GM12878 (cell line): ENCODE data around the gene CYP8B1. TPM values are rescaled to one million over a fixed set of nuclear protein-coding genes. Genes with fewer than 3 reads are reported as not detected.

ENCODE experiments used
- ATAC-seq: fragments of 200-7000 bp; cut with Tn5 transposase; 3 replicates; pipeline ENCODE4 v1.9.1; 2020; ENCODE audit warnings: mild to moderate bottlenecking, moderate library complexity
- BruUV-seq: library from RNA; stranded (reverse); fragments of 400-500 nt; replicated peaks from 2 replicates; lab custom pipeline; 2021; lab: Mats Ljungman, UMichigan
- CTCF ChIA-PET: fragments of 300-600 bp; sonication (Branson Sonifier 250); formaldehyde crosslinking; extraction: SDS; loops from one replicate; lab custom pipeline; 2021; ENCODE audit warnings: inconsistent platforms; lab: Yijun Ruan, JAX
- POLR2A ChIA-PET: fragments of 350-600 bp; formaldehyde crosslinking; extraction: SDS; loops from one replicate; lab custom pipeline; 2021; ENCODE audit warnings: inconsistent platforms; lab: Charles Lee
- RAD21 ChIA-PET: fragments of 300-600 bp; sonication (Branson Sonifier 250); formaldehyde crosslinking; loops from one replicate; lab custom pipeline; 2023; ENCODE audit warnings: antibody characterized with exemption; ENCODE audit not compliant: unreplicated experiment; lab: Charles Lee
- SMC1A ChIA-PET: fragments of 300-600 bp; sonication (Branson Sonifier 250); formaldehyde crosslinking; loops from one replicate; lab custom pipeline; 2023; ENCODE audit not compliant: unreplicated experiment, uncharacterized antibody; lab: Charles Lee
- DNase-seq: peaks from one replicate; pipeline ENCODE4 v3.0.0-alpha.2; 2011; ENCODE audit warnings: low read depth, low spot score
- FAIRE-seq: peaks from 3 replicates; lab custom pipeline; 2011; peaks lifted over from hg19 to GRCh38; lab: Jason Lieb, UNC
- H2AFZ ChIP-seq: 2 replicates; pipeline ENCODE4 v1.6.0; 2011; ENCODE audit warnings: low read depth, low read length, control low read depth; ENCODE audit not compliant: control insufficient read depth
- H3K27ac ChIP-seq: 2 replicates; pipeline ENCODE4 v1.5.1; 2011; ENCODE audit warnings: control low read depth; ENCODE audit not compliant: control insufficient read depth, insufficient read depth
- H3K27me3 ChIP-seq, 2 experiments: replicated peaks in 1 of 2; 2 replicates each; pipeline versions ENCODE4 v1.6.0 to v1.6.1; 2011; ENCODE audit warnings: low read length in 1 of 2; ENCODE audit not compliant: control insufficient read depth in 2 of 2, insufficient read depth in 2 of 2
- H3K36me3 ChIP-seq, 2 experiments: 2 replicates each; pipeline ENCODE4 v1.5.1; 2011; ENCODE audit warnings: low read length in 1 of 2; ENCODE audit not compliant: control insufficient read depth in 2 of 2, insufficient read depth in 2 of 2
- H3K4me1 ChIP-seq: 2 replicates; pipeline ENCODE4 v1.6.1; 2011; ENCODE audit warnings: mild to moderate bottlenecking, low read length, moderate library complexity, mixed read lengths; ENCODE audit not compliant: control insufficient read depth, insufficient read depth
- H3K4me2 ChIP-seq: 2 replicates; pipeline ENCODE4 v1.6.0; 2011; ENCODE audit warnings: control low read depth; ENCODE audit not compliant: control insufficient read depth, insufficient read depth
- H3K4me3 ChIP-seq: fragments of 200-600 bp; sonication (generic); 2 replicates; pipeline ENCODE4 v1.5.1; 2016
- H3K79me2 ChIP-seq: 2 replicates; pipeline ENCODE4 v1.6.0; 2011; ENCODE audit warnings: low read length; ENCODE audit not compliant: control insufficient read depth, insufficient read depth
- H3K9ac ChIP-seq: 2 replicates; pipeline ENCODE4 v1.8.0; 2011; ENCODE audit warnings: low read length, control low read depth, mixed read lengths; ENCODE audit not compliant: control insufficient read depth, insufficient read depth
- H3K9me3 ChIP-seq: replicated peaks from 3 replicates; pipeline ENCODE4 v1.5.1; 2011; ENCODE audit warnings: mild to moderate bottlenecking, low read length; ENCODE audit not compliant: control insufficient read depth, insufficient read depth
- H4K20me1 ChIP-seq: 2 replicates; pipeline ENCODE4 v1.6.0; 2011; ENCODE audit not compliant: control insufficient read depth, insufficient read depth
- BMI1 ChIP-seq: fragments of 450-650 bp; IDR thresholded peaks from 2 replicates; pipeline ENCODE4 v1.6.1; 2016; ENCODE audit warnings: mild to moderate bottlenecking, moderate library complexity, borderline replicate concordance
- CHD2 ChIP-seq: IDR thresholded peaks from 2 replicates; pipeline ENCODE4 v1.6.1; 2011; ENCODE audit warnings: low read depth, low read length, improper control_type of control experiment, borderline replicate concordance
- CREB1 ChIP-seq: IDR thresholded peaks from 2 replicates; pipeline ENCODE4 v1.6.1; 2012; ENCODE audit warnings: low read depth, mild to moderate bottlenecking, inconsistent platforms
- ETV6 ChIP-seq, 2 experiments: fragments of 450-650 bp in 1 of 2; IDR thresholded peaks in 1 of 2; conservative IDR thresholded peaks in 1 of 2; 2 replicates each; pipeline ENCODE4 v1.6.1; 2014; ENCODE audit warnings: antibody characterized with exemption in 1 of 2, borderline replicate concordance in 1 of 2, low read depth in 1 of 2, mild to moderate bottlenecking in 1 of 2, moderate library complexity in 1 of 2
- GABPA ChIP-seq: IDR thresholded peaks from 2 replicates; pipeline ENCODE4 v1.6.1; 2014; ENCODE audit warnings: antibody characterized with exemption, low read depth, mild to moderate bottlenecking, inconsistent platforms
- HCFC1 ChIP-seq: fragments of 150-350 bp; IDR thresholded peaks from 2 replicates; pipeline ENCODE4 v1.6.1; 2014; ENCODE audit warnings: low read length
- JUNB ChIP-seq: IDR thresholded peaks from 2 replicates; pipeline ENCODE4 v1.6.1; 2016; ENCODE audit warnings: antibody characterized with exemption, mild to moderate bottlenecking
- KDM1A ChIP-seq: fragments of 200-600 bp; sonication (generic); IDR thresholded peaks from 2 replicates; pipeline ENCODE4 v1.6.1; 2016; ENCODE audit warnings: borderline replicate concordance
- RCOR1 ChIP-seq: conservative IDR thresholded peaks from 2 replicates; pipeline ENCODE4 v1.6.1; 2012; ENCODE audit warnings: low read depth, low read length, improper control_type of control experiment
- SMAD5 ChIP-seq: IDR thresholded peaks from 2 replicates; pipeline ENCODE4 v1.6.1; 2016; ENCODE audit warnings: antibody characterized with exemption, low read depth
- SPI1 ChIP-seq: IDR thresholded peaks from 2 replicates; pipeline ENCODE4 v1.6.1; 2011; ENCODE audit warnings: low read depth, mild to moderate bottlenecking, low read length, moderate library complexity, borderline replicate concordance; ENCODE audit not compliant: insufficient read depth
- WGBS: methylation state at CpG from one replicate; pipeline ENCODE4 v1.1.6; 2016; ENCODE audit warnings: low lambda C conversion rate; ENCODE audit not compliant: insufficient replicate concordance, insufficient coverage; ENCODE audit errors: missing lambda C conversion rate; 5-methylcytosine and 5-hydroxymethylcytosine counted together
- in situ Hi-C: fragments of 300-500 bp; cut with MboI; formaldehyde crosslinking; loops from 9 replicates; pipeline ENCODE4 v1.14.3; 2018; ENCODE audit warnings: mixed read lengths
- intact Hi-C: fragments of 100-400 bp; cut with micrococcal nuclease; formaldehyde crosslinking; loops from one replicate; pipeline ENCODE4 v1.14.2; 2022; ENCODE audit not compliant: unreplicated experiment
- polyA plus RNA-seq, 11 experiments: library from polyadenylated mRNA; depleted of rRNA in 4 of 11; unstranded in 6 of 11; stranded (reverse) in 5 of 11; fragments of >200 nt; fragmentation: Nextera tagmentation in 4 of 11; fragmentation: Illumina TruSeq in 1 of 11; extraction: Ambion mirVana in 4 of 11; extraction: Trizol in 1 of 11; gene quantifications; 1 replicate in 1 of 11; 2 replicates in 10 of 11; pipeline versions ENCODE4 v1.2.1 to v1.2.3, GENCODE V29; 2011 to 2016; ENCODE audit warnings: inconsistent platforms in 2 of 11, missing spikeins in 2 of 11, low read depth in 1 of 11
- total RNA-seq, 4 experiments: library from RNA; depleted of rRNA in 3 of 4; stranded (reverse); fragments of >200 nt in 3 of 4; fragmentation: Illumina TruSeq in 1 of 4; extraction: Trizol in 1 of 4; gene quantifications; 2 replicates each; pipeline versions ENCODE4 v1.2.1 to v1.2.3, GENCODE V29; 2013 to 2021
- TF ChIP-seq, protein P1 (sequence below): IDR thresholded peaks from 2 replicates; pipeline ENCODE4 v1.6.1; 2012; ENCODE audit warnings: low read length, inconsistent platforms
- TF ChIP-seq, protein P2 (sequence below): IDR thresholded peaks from 2 replicates; pipeline ENCODE4 v1.6.1; 2011; ENCODE audit warnings: borderline replicate concordance, low read depth, mild to moderate bottlenecking, moderate library complexity, low read length; ENCODE audit not compliant: insufficient read depth, poor library complexity, severe bottlenecking

Gene CYP8B1
- total and polyA plus RNA-seq, 10 of the 15 experiments (the other 5 are each of a cell fraction or from before 2014, with no cell fraction given) = 0.08 TPM; not detected in 9

DNA sequence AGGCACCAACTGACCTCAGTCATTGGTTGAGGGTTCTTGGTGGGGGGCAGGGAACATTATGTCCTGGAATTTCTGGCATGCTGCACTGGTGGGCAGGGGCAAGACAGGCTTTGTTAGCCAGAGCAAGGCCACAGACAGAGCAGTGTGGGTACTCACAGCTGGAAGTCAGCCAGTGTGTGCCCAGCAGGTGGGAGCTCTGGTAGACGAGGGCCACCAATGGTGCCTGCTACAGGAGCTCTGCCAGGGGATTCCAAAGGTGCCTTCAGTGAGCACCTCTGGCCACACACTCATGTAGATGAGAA is 31.3 kb downstream of the CYP8B1 start (continued):
- no peak for TF ChIP-seq BMI1

DNA sequence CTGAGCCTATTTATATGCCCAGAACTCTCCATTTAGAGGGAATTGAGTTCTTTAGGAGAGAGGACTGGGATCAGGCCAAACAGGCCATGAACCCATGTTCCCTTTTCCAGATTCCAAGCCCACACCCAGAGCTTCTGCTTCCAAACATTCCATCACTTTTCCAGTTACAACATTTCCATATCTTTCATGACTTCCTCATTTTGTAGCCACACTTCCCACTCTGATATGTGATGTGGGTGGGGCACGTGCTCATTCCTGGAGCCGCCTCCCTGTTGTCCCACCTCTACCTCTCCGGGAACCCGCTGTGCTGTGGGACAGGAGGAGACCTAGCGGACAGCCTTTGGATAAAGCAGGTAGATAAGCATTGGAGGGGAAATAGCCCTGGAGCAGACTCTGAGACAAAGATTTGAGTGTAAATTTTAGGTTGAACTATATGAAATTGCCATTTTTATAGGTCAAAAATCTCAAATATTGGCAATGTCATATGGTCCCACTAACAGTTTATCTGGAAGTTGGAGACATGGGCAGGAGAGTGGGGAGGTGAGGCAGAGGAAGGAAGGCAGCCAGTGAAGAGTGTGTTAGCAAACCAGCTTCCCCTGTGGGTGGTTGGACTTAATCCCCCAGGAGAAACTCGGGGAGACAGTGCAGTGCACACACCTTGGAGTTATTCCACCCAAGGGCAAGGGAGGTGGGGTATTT is 31.8 kb downstream of the CYP8B1 start:
- POLR2A ChIA-PET = no interaction called here
- in situ Hi-C loops (no loop called here), intact Hi-C loops (no loop called here)
- no peak overlapping the region for H3K9ac ChIP-seq
- FAIRE-seq (no peak), ATAC-seq (no peak), DNase-seq (no peak)
- 37% methylated on average over 6 of the region's 6 CpGs for WGBS
- TF ChIP-seq ETV6 (conservative IDR thresholded peaks at IDR 0.05 in 1 of 2, IDR thresholded peaks at IDR 0.05 in 1 of 2; ENCODE audit: borderline replicate concordance in 1 of 2, low read depth in 1 of 2) (no peak), SPI1 (peak; percentile 26; the same call in 1 of the 2 replicates)
- no peak overlapping the region for H2AFZ ChIP-seq
- no peaks in the 10 kb centered on the region for H3K9me3 ChIP-seq
- H3K79me2 ChIP-seq = no peaks in the 10 kb centered on the region
- no peak overlapping the region for H3K27ac ChIP-seq
- no peak overlapping the region for H3K4me2 ChIP-seq
- peaks cover 5% of the 10 kb centered on the region for H3K4me1 ChIP-seq
- no peak overlapping the region for H3K4me3 ChIP-seq
- H3K27me3 ChIP-seq = no peaks in the 10 kb centered on the region
- no TSS peak for BruUV-seq
- no peaks in the 10 kb centered on the region for H4K20me1 ChIP-seq
- RAD21 ChIA-PET = no interaction called here
- CTCF ChIA-PET = interaction anchor here (1.0 to 1.3 kb wide), 3 partner anchors 13 to 64 kb away, joined by 3 to 5 read pairs (median 3); partner anchors contain the start of gene CYP8B1
- H3K36me3 ChIP-seq = no peaks in the 10 kb centered on the region
- SMC1A ChIA-PET = interaction anchor here (1.0 to 1.3 kb wide), 3 partner anchors 13 to 35 kb away, joined by 3 to 5 read pairs (median 3); no protein-coding TSS in a partner anchor

DNA sequence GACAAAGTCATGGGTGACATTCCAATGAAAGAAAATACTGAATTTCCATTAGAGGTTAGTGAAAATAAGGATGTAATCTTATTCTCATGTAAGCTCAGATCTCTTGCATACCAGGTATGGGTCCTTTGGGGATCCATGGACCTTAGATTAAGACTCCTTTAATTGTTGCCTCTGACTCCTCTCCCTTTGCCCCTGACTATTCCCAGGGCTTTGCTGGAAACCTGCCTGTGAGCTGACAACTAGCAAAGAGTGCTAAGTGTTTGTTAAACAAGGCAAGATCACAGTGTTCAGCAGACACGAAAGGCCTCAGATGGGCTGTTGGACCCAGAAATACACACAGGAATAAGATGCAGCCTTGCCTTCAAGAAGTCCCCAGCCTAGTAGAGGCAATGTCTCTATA is 34.3 kb downstream of the CYP8B1 start:
- RAD21 ChIA-PET = no interaction called here
- no peak overlapping the region for H3K4me3 ChIP-seq
- no peaks in the 10 kb centered on the region for H3K36me3 ChIP-seq
- in situ Hi-C loops = no loop called here
- ATAC-seq (no peak), FAIRE-seq (no peak), DNase-seq (no peak)
- H2AFZ ChIP-seq = no peak overlapping the region
- peaks cover under 1% of the 10 kb centered on the region; the same call in 1 of the 2 replicates for H3K4me1 ChIP-seq
- H4K20me1 ChIP-seq = no peaks in the 10 kb centered on the region
- SMC1A ChIA-PET = interaction anchor here (3.2 kb wide), 1 partner anchor 62 kb away, joined by 34 read pairs; no protein-coding TSS in a partner anchor
- no TSS peak for BruUV-seq
- intact Hi-C loops = no loop called here
- no peaks in the 10 kb centered on the region for H3K9me3 ChIP-seq
- H3K27me3 ChIP-seq = no peaks in the 10 kb centered on the region
- H3K27ac ChIP-seq = no peak overlapping the region
- POLR2A ChIA-PET = no interaction called here
- H3K4me2 ChIP-seq = no peak overlapping the region
- no peaks in the 10 kb centered on the region for H3K79me2 ChIP-seq
- CTCF ChIA-PET = interaction anchor here (2.9 to 3.3 kb wide), 2 partner anchors 10 to 40 kb away, joined by 24 to 34 read pairs; no protein-coding TSS in a partner anchor
- H3K9ac ChIP-seq = no peak overlapping the region
- 86% methylated on average over 1 of the region's 1 CpG for WGBS
- TF ChIP-seq GABPA = no peak
- TF ChIP-seq, protein P1, sequence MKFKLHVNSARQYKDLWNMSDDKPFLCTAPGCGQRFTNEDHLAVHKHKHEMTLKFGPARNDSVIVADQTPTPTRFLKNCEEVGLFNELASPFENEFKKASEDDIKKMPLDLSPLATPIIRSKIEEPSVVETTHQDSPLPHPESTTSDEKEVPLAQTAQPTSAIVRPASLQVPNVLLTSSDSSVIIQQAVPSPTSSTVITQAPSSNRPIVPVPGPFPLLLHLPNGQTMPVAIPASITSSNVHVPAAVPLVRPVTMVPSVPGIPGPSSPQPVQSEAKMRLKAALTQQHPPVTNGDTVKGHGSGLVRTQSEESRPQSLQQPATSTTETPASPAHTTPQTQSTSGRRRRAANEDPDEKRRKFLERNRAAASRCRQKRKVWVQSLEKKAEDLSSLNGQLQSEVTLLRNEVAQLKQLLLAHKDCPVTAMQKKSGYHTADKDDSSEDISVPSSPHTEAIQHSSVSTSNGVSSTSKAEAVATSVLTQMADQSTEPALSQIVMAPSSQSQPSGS = no peak
- TF ChIP-seq CREB1 = no peak
- TF ChIP-seq RCOR1 = no peak
- TF ChIP-seq, protein P2, sequence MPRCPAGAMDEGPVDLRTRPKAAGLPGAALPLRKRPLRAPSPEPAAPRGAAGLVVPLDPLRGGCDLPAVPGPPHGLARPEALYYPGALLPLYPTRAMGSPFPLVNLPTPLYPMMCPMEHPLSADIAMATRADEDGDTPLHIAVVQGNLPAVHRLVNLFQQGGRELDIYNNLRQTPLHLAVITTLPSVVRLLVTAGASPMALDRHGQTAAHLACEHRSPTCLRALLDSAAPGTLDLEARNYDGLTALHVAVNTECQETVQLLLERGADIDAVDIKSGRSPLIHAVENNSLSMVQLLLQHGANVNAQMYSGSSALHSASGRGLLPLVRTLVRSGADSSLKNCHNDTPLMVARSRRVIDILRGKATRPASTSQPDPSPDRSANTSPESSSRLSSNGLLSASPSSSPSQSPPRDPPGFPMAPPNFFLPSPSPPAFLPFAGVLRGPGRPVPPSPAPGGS = no peak
- TF ChIP-seq HCFC1 = no peak
- no peak for TF ChIP-seq SMAD5
- no peak for TF ChIP-seq JUNB
- no peak for TF ChIP-seq KDM1A
- TF ChIP-seq CHD2 = no peak
